HCT116 (cell line): Measurements from ENCODE around the gene FTSJ1. TPM values are rescaled to one million over a fixed set of nuclear protein-coding genes. Genes with fewer than 3 reads are reported as not detected.

Experiments
- ATAC-seq: fragments of 200-7000 bp; cut with Tn5 transposase; 2 replicates; pipeline ENCODE4 v1.9.1; 2020; ENCODE audit warnings: mild to moderate bottlenecking, moderate library complexity
- BruUV-seq: library from RNA; stranded (reverse); fragments of 400-500 nt; replicated peaks from 2 replicates; lab custom pipeline; 2021; lab: Mats Ljungman, UMichigan
- CTCF ChIA-PET: fragments of 300-600 bp; sonication (Branson Sonifier 250); formaldehyde crosslinking; loops from one replicate; lab custom pipeline; 2021; ENCODE audit warnings: antibody characterized with exemption; lab: Charles Lee
- POLR2A ChIA-PET: fragments of 300-600, 350-600 bp; sonication (Branson Sonifier 250); formaldehyde crosslinking; loops from one replicate; lab custom pipeline; 2021; ENCODE audit warnings: antibody characterized with exemption; lab: Charles Lee
- RAD21 ChIA-PET, 2 experiments: fragments of 300-600 bp; sonication (Branson Sonifier 250); formaldehyde crosslinking; loops; one replicate each; lab custom pipeline; 2023; ENCODE audit warnings: low total read pairs in 2 of 2; ENCODE audit not compliant: uncharacterized antibody in 2 of 2, unreplicated experiment in 2 of 2, low non-redundant PET in 1 of 2; lab: Charles Lee
- DNase-seq: peaks from one replicate; pipeline ENCODE4 v3.0.0-alpha.2; 2010; ENCODE audit warnings: low read depth, low spot score
- H2AFZ ChIP-seq: fragments of 200-600 bp; shearing (Covaris generic), sonication (generic); 2 replicates; pipeline ENCODE4 v1.6.1; 2017; ENCODE audit warnings: low read depth, mixed run types, mixed read lengths, antibody characterized with exemption, low read length; ENCODE audit not compliant: poor library complexity, severe bottlenecking
- H3K27ac ChIP-seq: 2 replicates; pipeline ENCODE4 v1.5.1; 2012; ENCODE audit warnings: low read depth, low read length
- H3K27me3 ChIP-seq: fragments of 200-600 bp; sonication (generic); 2 replicates; pipeline ENCODE4 v1.6.1; 2016; ENCODE audit warnings: mixed run types, low read length, mixed read lengths; ENCODE audit not compliant: insufficient read depth
- H3K36me3 ChIP-seq, 2 experiments: fragments of 200-500 bp in 1 of 2; fragments of 200-600 bp in 1 of 2; sonication (Bioruptor generic) in 1 of 2; sonication (generic) in 1 of 2; 2 replicates each; pipeline versions ENCODE4 v1.5.1 to v1.6.1; 2014 to 2016; ENCODE audit warnings: low read length in 2 of 2, inconsistent platforms in 1 of 2, mixed read lengths in 1 of 2, mixed run types in 1 of 2; ENCODE audit not compliant: insufficient read depth in 2 of 2, control insufficient read depth in 1 of 2
- H3K4me1 ChIP-seq, 2 experiments: fragments of 200-600 bp in 1 of 2; sonication (generic) in 1 of 2; 2 replicates each; pipeline versions ENCODE4 v1.5.1 to v1.6.1; 2012 to 2017; ENCODE audit warnings: low read length in 2 of 2, inconsistent platforms in 1 of 2, mild to moderate bottlenecking in 1 of 2, mixed read lengths in 1 of 2, mixed run types in 1 of 2, moderate library complexity in 1 of 2; ENCODE audit not compliant: insufficient read depth in 2 of 2, control insufficient read depth in 1 of 2
- H3K4me2 ChIP-seq: fragments of 200-600 bp; sonication (generic); 2 replicates; pipeline ENCODE4 v1.6.1; 2017; ENCODE audit warnings: mixed run types, low read length, mixed read lengths
- H3K4me3 ChIP-seq, 2 experiments: fragments of 200-600 bp in 1 of 2; sonication (generic) in 1 of 2; replicated peaks in 1 of 2; 2 replicates each; pipeline ENCODE4 v1.5.1; 2011 to 2016; ENCODE audit warnings: low read length in 2 of 2, control low read depth in 1 of 2, low read depth in 1 of 2, mild to moderate bottlenecking in 1 of 2, mixed read lengths in 1 of 2, mixed run types in 1 of 2
- H3K79me2 ChIP-seq: fragments of 200-600 bp; sonication (generic); 2 replicates; pipeline ENCODE4 v1.6.1; 2017; ENCODE audit warnings: mild to moderate bottlenecking, mixed run types, low read length, moderate library complexity, mixed read lengths; ENCODE audit not compliant: insufficient read depth
- H3K9ac ChIP-seq: fragments of 200-600 bp; sonication (generic); 2 replicates; pipeline ENCODE4 v1.6.1; 2016; ENCODE audit warnings: low read length, mixed read lengths
- H3K9me2 ChIP-seq: fragments of 200-600 bp; sonication (generic), shearing (Covaris generic); 2 replicates; pipeline ENCODE4 v1.6.1; 2017; ENCODE audit warnings: mixed run types, mild to moderate bottlenecking, moderate library complexity; ENCODE audit not compliant: insufficient read depth
- H3K9me3 ChIP-seq, 2 experiments: fragments of 200-500 bp in 1 of 2; fragments of 200-600 bp in 1 of 2; sonication (Bioruptor generic) in 1 of 2; sonication (generic) in 1 of 2; 2 replicates each; pipeline ENCODE4 v1.6.1; 2014 to 2017; ENCODE audit warnings: low read length in 2 of 2, mixed read lengths in 2 of 2, inconsistent platforms in 1 of 2, low read depth in 1 of 2, mild to moderate bottlenecking in 1 of 2, mixed run types in 1 of 2, moderate library complexity in 1 of 2; ENCODE audit not compliant: control insufficient read depth in 1 of 2, insufficient read depth in 1 of 2
- H4K20me1 ChIP-seq: fragments of 200-600 bp; sonication (generic), shearing (Covaris generic); 2 replicates; pipeline ENCODE4 v1.6.1; 2017; ENCODE audit warnings: mixed run types, mild to moderate bottlenecking, moderate library complexity; ENCODE audit not compliant: insufficient read depth
- CBX3 ChIP-seq: IDR thresholded peaks from 2 replicates; pipeline ENCODE4 v1.6.1; 2012; ENCODE audit warnings: low read depth
- CEBPB ChIP-seq: IDR thresholded peaks from 2 replicates; pipeline ENCODE4 v1.6.1; 2012; ENCODE audit warnings: low read depth
- EGR1 ChIP-seq: IDR thresholded peaks from 2 replicates; pipeline ENCODE4 v1.6.1; 2012; ENCODE audit warnings: low read depth
- EZH2 ChIP-seq: fragments of 200-600 bp; sonication (generic); IDR thresholded peaks from 2 replicates; pipeline ENCODE4 v1.6.1; 2017; ENCODE audit warnings: antibody characterized with exemption, mixed run types
- EZH2phosphoT487 ChIP-seq: fragments of 200-600 bp; IDR thresholded peaks from 2 replicates; pipeline ENCODE4 v1.6.1; 2018; ENCODE audit warnings: antibody characterized with exemption, borderline replicate concordance
- JUND ChIP-seq: IDR thresholded peaks from 2 replicates; pipeline ENCODE4 v1.6.1; 2012
- POLR2A ChIP-seq: IDR thresholded peaks from 2 replicates; pipeline ENCODE4 v1.7.0; 2011; ENCODE audit warnings: borderline replicate concordance; ENCODE audit not compliant: insufficient read depth, insufficient read length; ENCODE audit errors: extremely low read depth
- POLR2AphosphoS5 ChIP-seq: IDR thresholded peaks from 2 replicates; pipeline ENCODE4 v1.6.1; 2011; ENCODE audit warnings: mild to moderate bottlenecking, low read depth, low read length, moderate library complexity
- RAD21 ChIP-seq: IDR thresholded peaks from 2 replicates; pipeline ENCODE4 v1.6.1; 2012; ENCODE audit warnings: low read depth, mild to moderate bottlenecking
- ZFX ChIP-seq: fragments of 450-650 bp; IDR thresholded peaks from 2 replicates; pipeline ENCODE4 v1.6.1; 2017
- ZNF274 ChIP-seq: fragments of 200-500 bp; sonication (Bioruptor generic); IDR thresholded peaks from 2 replicates; pipeline ENCODE4 v1.6.1; 2014; ENCODE audit warnings: mild to moderate bottlenecking, low read depth, low read length, inconsistent platforms
- intact Hi-C: fragments of 100-400 bp; cut with micrococcal nuclease; formaldehyde crosslinking; loops from 2 replicates; pipeline ENCODE4 v1.10.0; 2022
- total RNA-seq: library from RNA; stranded (reverse); gene quantifications from one replicate; pipeline ENCODE4 v1.2.1, GENCODE V29; 2021; ENCODE audit not compliant: unreplicated experiment
- TF ChIP-seq, protein P1 (sequence below): IDR thresholded peaks from 2 replicates; pipeline ENCODE4 v1.6.1; 2012; ENCODE audit warnings: low read depth
- TF ChIP-seq, protein P2 (sequence below): IDR thresholded peaks from 2 replicates; pipeline ENCODE4 v1.6.1; 2012
- TF ChIP-seq, protein P3 (sequence below): IDR thresholded peaks from 2 replicates; pipeline ENCODE4 v1.6.1; 2012

The FTSJ1 gene
- total RNA-seq, 1 experiment from 2014 or later: 64.9 TPM

DNA sequence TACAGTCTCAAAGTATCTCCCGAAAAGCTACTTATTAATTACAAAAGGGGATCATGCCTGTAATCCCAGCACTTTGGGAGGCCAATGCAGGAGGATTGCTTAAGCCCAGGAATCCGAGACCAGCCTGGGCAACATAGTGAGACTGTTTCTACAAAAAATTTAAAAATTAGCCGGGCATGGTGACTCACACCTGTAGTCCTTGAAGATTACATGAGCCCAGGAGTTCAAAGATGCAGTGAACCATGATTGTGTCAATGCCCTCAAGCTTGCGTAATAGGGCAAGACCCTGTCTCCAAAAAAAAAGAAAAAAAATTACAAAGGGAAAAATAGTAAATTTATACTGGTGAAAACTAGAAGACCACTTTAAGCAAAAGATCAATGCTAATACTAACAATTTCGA is 29.5 kb downstream of the FTSJ1 start:
- CTCF ChIA-PET: no interaction called here
- no peaks in the 10 kb centered on the region for H4K20me1 ChIP-seq
- no TSS peak for BruUV-seq
- H3K27ac ChIP-seq: no peak overlapping the region
- H3K36me3 ChIP-seq: no peaks in the 10 kb centered on the region
- no peaks in the 10 kb centered on the region for H3K9me2 ChIP-seq
- H3K4me1 ChIP-seq: peaks cover 6 to 18% of the 10 kb centered on the region in 2 experiments; a peak in 3 of 4 replicates
- no peak for ATAC-seq
- intact Hi-C loops: no loop called here
- no peak overlapping the region for H2AFZ ChIP-seq
- H3K27me3 ChIP-seq: no peaks in the 10 kb centered on the region
- no peaks in the 10 kb centered on the region for H3K79me2 ChIP-seq
- RAD21 ChIA-PET: no interaction called here
- POLR2A ChIA-PET: no interaction called here
- H3K4me3 ChIP-seq: no peak overlapping the region
- H3K4me2 ChIP-seq: no peak overlapping the region
- TF ChIP-seq, protein P1, sequence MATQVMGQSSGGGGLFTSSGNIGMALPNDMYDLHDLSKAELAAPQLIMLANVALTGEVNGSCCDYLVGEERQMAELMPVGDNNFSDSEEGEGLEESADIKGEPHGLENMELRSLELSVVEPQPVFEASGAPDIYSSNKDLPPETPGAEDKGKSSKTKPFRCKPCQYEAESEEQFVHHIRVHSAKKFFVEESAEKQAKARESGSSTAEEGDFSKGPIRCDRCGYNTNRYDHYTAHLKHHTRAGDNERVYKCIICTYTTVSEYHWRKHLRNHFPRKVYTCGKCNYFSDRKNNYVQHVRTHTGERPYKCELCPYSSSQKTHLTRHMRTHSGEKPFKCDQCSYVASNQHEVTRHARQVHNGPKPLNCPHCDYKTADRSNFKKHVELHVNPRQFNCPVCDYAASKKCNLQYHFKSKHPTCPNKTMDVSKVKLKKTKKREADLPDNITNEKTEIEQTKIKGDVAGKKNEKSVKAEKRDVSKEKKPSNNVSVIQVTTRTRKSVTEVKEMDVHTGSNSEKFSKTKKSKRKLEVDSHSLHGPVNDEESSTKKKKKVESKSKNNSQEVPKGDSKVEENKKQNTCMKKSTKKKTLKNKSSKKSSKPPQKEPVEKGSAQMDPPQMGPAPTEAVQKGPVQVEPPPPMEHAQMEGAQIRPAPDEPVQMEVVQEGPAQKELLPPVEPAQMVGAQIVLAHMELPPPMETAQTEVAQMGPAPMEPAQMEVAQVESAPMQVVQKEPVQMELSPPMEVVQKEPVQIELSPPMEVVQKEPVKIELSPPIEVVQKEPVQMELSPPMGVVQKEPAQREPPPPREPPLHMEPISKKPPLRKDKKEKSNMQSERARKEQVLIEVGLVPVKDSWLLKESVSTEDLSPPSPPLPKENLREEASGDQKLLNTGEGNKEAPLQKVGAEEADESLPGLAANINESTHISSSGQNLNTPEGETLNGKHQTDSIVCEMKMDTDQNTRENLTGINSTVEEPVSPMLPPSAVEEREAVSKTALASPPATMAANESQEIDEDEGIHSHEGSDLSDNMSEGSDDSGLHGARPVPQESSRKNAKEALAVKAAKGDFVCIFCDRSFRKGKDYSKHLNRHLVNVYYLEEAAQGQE: no peak
- no peak for TF ChIP-seq EZH2
- TF ChIP-seq ZFX: no peak
- no peak for TF ChIP-seq POLR2A
- no peak for TF ChIP-seq CEBPB
- TF ChIP-seq, protein P2, sequence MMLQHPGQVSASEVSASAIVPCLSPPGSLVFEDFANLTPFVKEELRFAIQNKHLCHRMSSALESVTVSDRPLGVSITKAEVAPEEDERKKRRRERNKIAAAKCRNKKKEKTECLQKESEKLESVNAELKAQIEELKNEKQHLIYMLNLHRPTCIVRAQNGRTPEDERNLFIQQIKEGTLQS: no peak
- no peak for TF ChIP-seq JUND
- no peak for TF ChIP-seq RAD21
- TF ChIP-seq POLR2AphosphoS5: no peak
- TF ChIP-seq EZH2phosphoT487: no peak
- no peak for TF ChIP-seq CBX3
- no peak for TF ChIP-seq ZNF274
- TF ChIP-seq EGR1: no peak
- TF ChIP-seq, protein P3, sequence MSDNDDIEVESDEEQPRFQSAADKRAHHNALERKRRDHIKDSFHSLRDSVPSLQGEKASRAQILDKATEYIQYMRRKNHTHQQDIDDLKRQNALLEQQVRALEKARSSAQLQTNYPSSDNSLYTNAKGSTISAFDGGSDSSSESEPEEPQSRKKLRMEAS: no peak
- DNase-seq: no peak
- no peaks in the 10 kb centered on the region for H3K9me3 ChIP-seq
- H3K9ac ChIP-seq: no peak overlapping the region
